NCI-H1105 (cell line): ENCODE results near the gene STARD10.

Source experiments
- DNase-seq: peaks from one replicate; lab custom pipeline; 2025; lab: John Stamatoyannopoulos, UW

The STARD10 gene

DNA sequence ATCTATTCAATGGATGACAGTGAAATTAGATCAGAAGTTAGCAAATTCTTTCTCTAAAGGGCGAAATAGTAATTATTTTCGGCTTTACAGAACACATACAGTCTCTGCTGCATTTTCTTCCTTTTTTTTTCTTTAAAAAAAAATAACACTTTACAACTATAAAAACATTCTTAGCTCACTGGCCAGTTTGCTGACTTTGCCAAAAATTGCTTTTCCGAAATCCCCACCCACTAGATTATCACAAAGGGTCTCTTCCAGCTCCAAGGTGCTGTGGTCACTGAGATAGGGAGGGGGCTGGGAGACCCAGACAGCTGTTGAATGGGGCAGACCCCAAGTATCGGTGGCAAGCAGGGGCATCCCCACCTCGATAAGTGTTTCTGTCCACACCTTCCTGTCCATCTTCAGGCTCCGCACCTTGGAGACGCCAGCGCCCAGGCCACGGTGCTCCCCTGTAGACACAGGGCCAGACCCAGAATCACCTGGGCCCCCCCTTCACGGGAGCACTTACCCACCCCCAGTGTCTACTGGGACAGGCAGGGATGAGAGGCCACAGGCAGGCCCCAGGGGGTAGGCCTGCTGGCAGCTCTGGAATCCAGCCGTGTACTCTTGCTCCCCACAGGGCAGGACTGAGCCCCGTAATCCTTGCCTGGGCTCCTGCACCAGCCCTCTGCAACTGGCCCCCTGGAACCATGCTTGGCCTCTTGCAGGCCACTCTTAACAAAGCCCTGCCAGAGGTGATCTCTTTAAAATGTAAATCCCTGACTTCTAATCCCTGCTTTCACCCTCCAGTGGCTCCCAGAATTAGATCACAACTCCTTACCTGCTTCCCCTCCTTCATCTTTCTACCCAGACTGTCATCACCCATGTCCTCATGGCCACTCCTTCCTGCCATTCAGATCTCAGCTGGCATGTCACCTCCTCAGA, 88.1 kb downstream of the STARD10 start:
- no peak for DNase-seq

DNA sequence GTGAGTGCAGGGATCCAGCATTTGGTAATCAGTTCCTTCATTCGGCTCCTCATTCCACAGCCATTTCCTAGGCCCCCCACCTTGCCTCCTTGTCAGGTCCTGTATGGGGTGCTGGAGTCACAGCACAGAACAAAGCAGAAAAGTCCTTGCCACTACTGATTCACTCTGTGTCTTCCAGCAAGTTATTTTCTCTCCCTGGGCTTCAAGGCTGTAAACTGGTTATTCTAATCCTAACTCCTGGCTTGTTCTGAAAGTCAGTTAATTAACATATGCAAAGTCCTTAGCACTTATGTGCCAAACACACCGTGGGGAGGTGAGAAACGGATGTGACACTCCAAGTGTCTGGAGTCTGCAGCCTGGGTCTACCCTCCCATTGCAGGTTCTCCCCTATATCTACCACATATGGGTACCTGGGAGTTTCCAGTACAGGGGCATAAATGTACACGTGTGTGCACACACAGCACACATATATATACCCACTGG, 89.0 kb downstream of the STARD10 start:
- no peak for DNase-seq
